MM.1S (cell line): ENCODE measurements around the gene NFATC1.

Experiments used
- EZH2 ChIP-seq: fragments of 300-600 bp; sonication (generic); optimal IDR thresholded peaks from 2 replicates; pipeline ENCODE3; 2017; ENCODE audit warnings: low read depth, mild to moderate bottlenecking, antibody characterized with exemption, low read length, mixed read lengths
- EZH2phosphoT487 ChIP-seq: fragments of 300-600 bp; sonication (generic); IDR thresholded peaks from 2 replicates; pipeline ENCODE4 v1.6.1; 2018; ENCODE audit warnings: antibody characterized with exemption, low read length
- TF ChIP-seq, protein P1 (sequence below): fragments of 300-600 bp; sonication (generic); IDR thresholded peaks from 2 replicates; pipeline ENCODE4 v1.5.1; 2016; ENCODE audit warnings: antibody characterized with exemption, low read length, mixed read lengths

DNA sequence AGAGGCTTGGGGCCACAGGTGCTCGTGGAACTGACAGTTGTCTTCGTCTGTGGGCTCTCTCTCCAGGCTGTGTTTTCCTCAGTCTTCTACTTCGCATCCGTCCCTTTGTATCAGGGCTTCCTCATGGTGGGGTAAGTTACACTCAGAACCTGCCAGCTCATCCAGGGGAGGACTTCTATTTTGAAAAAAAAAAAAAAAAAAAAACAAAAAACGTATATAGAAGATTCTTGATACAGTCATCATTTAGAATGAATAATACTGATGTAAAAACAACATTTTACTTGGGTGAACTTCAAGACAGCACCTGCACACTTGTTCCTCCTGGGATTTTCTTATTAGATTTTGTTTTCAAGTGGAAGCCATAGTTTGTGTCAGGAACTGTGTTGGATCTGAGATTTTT is 47.7 kb upstream of the NFATC1 start:
- TF ChIP-seq EZH2 (no peak), EZH2phosphoT487 (no peak)
- TF ChIP-seq, protein P1, sequence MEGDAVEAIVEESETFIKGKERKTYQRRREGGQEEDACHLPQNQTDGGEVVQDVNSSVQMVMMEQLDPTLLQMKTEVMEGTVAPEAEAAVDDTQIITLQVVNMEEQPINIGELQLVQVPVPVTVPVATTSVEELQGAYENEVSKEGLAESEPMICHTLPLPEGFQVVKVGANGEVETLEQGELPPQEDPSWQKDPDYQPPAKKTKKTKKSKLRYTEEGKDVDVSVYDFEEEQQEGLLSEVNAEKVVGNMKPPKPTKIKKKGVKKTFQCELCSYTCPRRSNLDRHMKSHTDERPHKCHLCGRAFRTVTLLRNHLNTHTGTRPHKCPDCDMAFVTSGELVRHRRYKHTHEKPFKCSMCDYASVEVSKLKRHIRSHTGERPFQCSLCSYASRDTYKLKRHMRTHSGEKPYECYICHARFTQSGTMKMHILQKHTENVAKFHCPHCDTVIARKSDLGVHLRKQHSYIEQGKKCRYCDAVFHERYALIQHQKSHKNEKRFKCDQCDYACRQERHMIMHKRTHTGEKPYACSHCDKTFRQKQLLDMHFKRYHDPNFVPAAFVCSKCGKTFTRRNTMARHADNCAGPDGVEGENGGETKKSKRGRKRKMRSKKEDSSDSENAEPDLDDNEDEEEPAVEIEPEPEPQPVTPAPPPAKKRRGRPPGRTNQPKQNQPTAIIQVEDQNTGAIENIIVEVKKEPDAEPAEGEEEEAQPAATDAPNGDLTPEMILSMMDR, result no peak
